Ovary (tissue), 10 donors: ENCODE results near the gene EXOC7. TPM values are rescaled to one million over a fixed set of nuclear protein-coding genes. Genes with fewer than 3 reads are reported as not detected.

Source experiments
- DNase-seq, 5 donors: peaks; one replicate each; pipeline ENCODE4 v3.0.0-alpha.2; 2019 to 2020
- H3K27ac ChIP-seq, 2 donors: fragments of 200-600 bp; one replicate each; pipeline versions ENCODE4 v1.5.1 to v1.8.0; 2019 to 2022
- H3K27me3 ChIP-seq: fragments of 200-600 bp; one replicate; pipeline ENCODE4 v1.8.0; 2022
- H3K36me3 ChIP-seq: fragments of 200-600 bp; sonication (generic); one replicate; pipeline ENCODE4 v1.5.1; 2019
- H3K4me1 ChIP-seq: one replicate; pipeline ENCODE4 v1.8.1; 2013; ENCODE audit warnings: mild to moderate bottlenecking, moderate library complexity; ENCODE audit not compliant: insufficient read depth
- H3K4me3 ChIP-seq: fragments of 200-600 bp; sonication (generic); one replicate; pipeline ENCODE4 v1.5.1; 2017
- H3K9me3 ChIP-seq, 2 donors: fragments of 200-600 bp in 1 of 2; sonication (generic) in 1 of 2; one replicate each; pipeline versions ENCODE4 v1.5.1 to v1.8.1; 2013 to 2019; ENCODE audit warnings: mild to moderate bottlenecking in 1 of 2, moderate library complexity in 1 of 2
- CTCF ChIP-seq, 3 donors: fragments of 450-650 bp in 2 of 3; fragments of 200-600 bp in 1 of 3; IDR thresholded peaks; one replicate each; pipeline versions ENCODE4 v1.5.1 to v1.8.0; 2016 to 2022; ENCODE audit warnings: antibody characterized with exemption in 3 of 3, mild to moderate bottlenecking in 1 of 3
- EP300 ChIP-seq: sonication (generic); formaldehyde crosslinking; IDR thresholded peaks from one replicate; pipeline ENCODE4 v1.6.1; 2017; ENCODE audit warnings: antibody characterized with exemption
- POLR2A ChIP-seq: fragments of 450-650 bp; IDR thresholded peaks from one replicate; pipeline ENCODE4 v1.6.1; 2017; ENCODE audit warnings: antibody characterized with exemption, mild to moderate bottlenecking, moderate library complexity
- WGBS, 3 donors: extraction: QIAGEN DNeasy Blood & Tissue Kit in 1 of 3; methylation state at CpG; one replicate each; pipeline versions ENCODE4 v1.1.5 to v1.1.7; 2013 to 2017; 5-methylcytosine and 5-hydroxymethylcytosine counted together
- intact Hi-C, 4 donors: fragments of 100-400 bp; cut with DNase I; formaldehyde crosslinking; loops; one replicate each; pipeline versions ENCODE4 v1.11.0 to v1.15.1; 2022 to 2023
- long read RNA-seq, 3 donors: library from polyadenylated mRNA in 2 of 3; unstranded in 2 of 3; transcript quantifications; one replicate each; pipeline ENCODE4 v2.0.0 and lab custom pipeline, GENCODE V29; 2021 to 2026
- polyA plus RNA-seq, 2 donors: library from polyadenylated mRNA; stranded (reverse); fragments of 200-250 nt in 1 of 2; fragments of 350-450 nt in 1 of 2; fragmentation: Illumina TruSeq in 1 of 2; extraction: RNeasy Lipid Tissue Mini Kit (QIAGEN cat#74804) in 1 of 2; gene quantifications; one replicate each; pipeline ENCODE4 v1.2.3, GENCODE V29; 2013 to 2014
- total RNA-seq, 7 donors: library from RNA; depleted of rRNA in 2 of 7; stranded (reverse); fragments of >200 nt in 2 of 7; fragmentation: NEBNext Ultra II Directional in 3 of 7; extraction: Animal tissue kit (Norgen Biotek cat#: 25700) in 3 of 7; gene quantifications; one replicate each; pipeline versions ENCODE4 v1.1.0 to v1.2.4, GENCODE V29; 2016 to 2023
- donor health status: DM: no; HTN: no; CAD: no; lungs with moderate emphysema.
- donor health status: DM: no; HTN: no; CAD: no.
- donor health status: Bipolar disorder and iron deficiency.
- donor health status: DM: yes; HTN: yes; CAD: no.
- donor health status: DM: no; HTN: no; CAD: no.
- donor health status: DM: yes; HTN: yes; CAD: no.

The EXOC7 gene
- total RNA-seq: 100 to 1,000 TPM in 5 of 7 donors, 10 to 100 TPM in 2; 46.9 to 121 (median 115) TPM
- polyA plus RNA-seq: 10 to 100 TPM; 54.0 to 94.8 TPM
- long read RNA-seq, donor 1, full-length matches to known transcripts: 180 of 450 reads
- long read RNA-seq, donor 1, partial matches to known transcripts: 27 of 450 reads
- long read RNA-seq, donor 1, other reads (novel, unspliced or antisense): 243 of 450 reads
- long read RNA-seq, donor 2, full-length matches to known transcripts: 40 of 40 reads
- long read RNA-seq, donor 2, partial matches to known transcripts: 0 of 40 reads
- long read RNA-seq, donor 2, other reads (novel, unspliced or antisense): 0 of 40 reads
- long read RNA-seq, donor 3, full-length matches to known transcripts: 188 of 445 reads
- long read RNA-seq, donor 3, partial matches to known transcripts: 23 of 445 reads
- long read RNA-seq, donor 3, other reads (novel, unspliced or antisense): 234 of 445 reads

DNA sequence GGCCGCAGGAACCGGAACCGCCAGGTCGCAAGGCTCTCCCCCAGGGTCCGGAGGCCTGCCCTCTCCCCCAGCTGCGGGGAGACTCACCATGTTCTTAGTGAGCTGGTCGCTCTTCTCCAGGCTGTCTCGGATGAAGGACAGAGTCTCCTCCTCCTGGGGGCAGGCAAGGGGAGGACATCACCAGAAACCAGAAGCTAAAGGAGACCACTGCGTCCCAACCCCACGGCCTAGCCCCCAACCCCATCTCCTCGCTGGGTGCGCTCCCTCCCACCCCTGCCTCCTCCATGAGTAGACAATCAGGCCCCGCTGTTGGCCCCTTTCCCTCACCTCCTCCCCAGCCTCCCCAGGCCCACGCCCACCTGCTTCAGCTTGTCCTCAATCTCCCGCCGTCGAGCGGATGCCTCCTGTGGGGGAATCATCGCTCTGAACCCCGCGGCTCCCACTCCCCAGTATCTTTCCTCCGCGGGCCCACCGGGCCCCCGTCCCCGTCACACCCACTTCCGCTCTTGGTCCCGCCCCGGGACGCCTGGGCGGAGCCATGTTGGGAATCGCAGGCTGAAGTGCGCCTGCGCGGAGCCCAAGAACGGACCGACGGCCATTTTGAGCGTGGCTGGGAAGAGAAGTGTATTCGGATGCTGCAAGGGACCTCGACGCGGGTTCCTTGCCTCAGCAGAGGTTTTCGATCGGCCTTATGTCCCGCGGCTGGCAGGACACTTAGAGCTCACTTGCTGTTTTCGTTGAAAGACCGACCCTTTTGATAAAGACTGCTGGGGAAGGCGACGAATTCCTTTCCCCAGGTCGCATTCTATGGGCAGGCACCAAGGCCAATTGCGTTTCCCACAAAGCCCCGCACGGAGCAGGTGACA lies at the start of gene EXOC7:
TSS of gene EXOC7 (minus strand) at position 514 of the 866 bp plus-strand sequence. CDS start at position 419, 95 bp downstream.
- peak within 1 kb of the TSS; percentile 9 to 43 for H3K27ac ChIP-seq
- H3K36me3 ChIP-seq: no peaks in the 10 kb centered on the region
- H3K9me3 ChIP-seq: no peaks in the 10 kb centered on the region
- DNase-seq: peak; percentile 90 to 96 (median 94)
- H3K4me3 ChIP-seq: peak within 1 kb of the TSS; percentile 75
- intact Hi-C loops: loop anchor here in 1 of 4 donors (5.0 kb wide), 1 partner anchor 91 kb away; no protein-coding TSS in a partner anchor
- 3 to 4% (median 3%) methylated on average over 55 of the region's 55 CpGs for WGBS, 3 donors
- H3K27me3 ChIP-seq: no peaks in the 10 kb centered on the region
- peaks cover 13% of the 10 kb centered on the region for H3K4me1 ChIP-seq
- peak; percentile 48 for TF ChIP-seq POLR2A
- TF ChIP-seq CTCF (IDR thresholded peaks at IDR 0.05): no peak

GRCh38 chr17:76153202-76153601 lies 49.6 kb upstream of the EXOC7 start:
- Histone ChIP-seq H3K9me3 (no peaks in the 10 kb centered on the region), H3K27ac (no peak overlapping the region), H3K27me3 (no peaks in the 10 kb centered on the region), H3K36me3 (no peaks in the 10 kb centered on the region), H3K4me1 (no peaks in the 10 kb centered on the region), H3K4me3 (no peak overlapping the region)
- no peak for TF ChIP-seq EP300
- no peak for TF ChIP-seq CTCF (IDR thresholded peaks at IDR 0.05)
- no peak for TF ChIP-seq POLR2A
- WGBS, 3 donors: 88 to 91% (median 89%) methylated on average over 9 of the region's 9 CpGs
- intact Hi-C loops: no loop called here
- DNase-seq: no peak

DNA sequence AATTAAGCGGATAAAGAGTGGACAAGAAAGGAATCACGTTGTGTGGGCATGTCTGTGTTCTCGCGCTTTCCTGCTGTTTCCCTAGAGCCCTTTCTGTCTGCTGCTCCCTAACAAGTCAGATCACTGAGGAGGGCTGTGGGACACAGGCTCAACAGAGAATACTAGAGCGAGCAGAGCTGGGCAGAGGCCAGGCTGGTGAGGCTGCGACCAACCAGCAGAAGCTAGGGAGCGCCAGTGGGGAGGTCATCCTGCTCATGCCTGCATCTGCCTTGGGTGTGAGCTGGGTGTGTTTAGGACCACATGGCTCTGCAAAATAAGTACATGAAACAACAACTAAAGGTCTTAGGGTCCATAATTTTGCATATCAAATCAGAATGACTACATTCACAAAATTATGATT lies 49.0 kb upstream of the EXOC7 start:
- 87 to 88% (median 87%) methylated on average over 7 of the region's 7 CpGs for WGBS, 3 donors
- H3K9me3 ChIP-seq: no peaks in the 10 kb centered on the region
- H3K4me1 ChIP-seq: no peaks in the 10 kb centered on the region
- intact Hi-C loops: no loop called here
- no peak for DNase-seq
- no peak overlapping the region for H3K27ac ChIP-seq
- no peak overlapping the region for H3K4me3 ChIP-seq
- no peaks in the 10 kb centered on the region for H3K36me3 ChIP-seq
- TF ChIP-seq POLR2A (no peak), CTCF (IDR thresholded peaks at IDR 0.05) (no peak)
- no peaks in the 10 kb centered on the region for H3K27me3 ChIP-seq

- H3K36me3 ChIP-seq: no peaks in the 10 kb centered on the region
- intact Hi-C loops: no loop called here
- 94 to 96% (median 95%) methylated on average over 8 of the region's 8 CpGs for WGBS, 3 donors
- H3K27ac ChIP-seq: no peak overlapping the region
- DNase-seq: no peak
- H3K4me3 ChIP-seq: no peak overlapping the region
- H3K27me3 ChIP-seq: no peaks in the 10 kb centered on the region
- TF ChIP-seq POLR2A (no peak), EP300 (no peak), CTCF (IDR thresholded peaks at IDR 0.05) (no peak)
- no peaks in the 10 kb centered on the region for H3K4me1 ChIP-seq
- no peaks in the 10 kb centered on the region for H3K9me3 ChIP-seq
Observed at GRCh38 chr17:76151896-76152454, 48.4 kb upstream of the EXOC7 start.
